GM03348 (cell line): Measurements from ENCODE around the gene TUG1.

Source experiments
- DNase-seq: peaks from one replicate; pipeline ENCODE4 v3.0.0; 2012; ENCODE audit warnings: low spot score

TUG1 gene

GRCh38 chr22:30947816-30948454 is 21.1 kb upstream of the TUG1 start:
- peak; percentile 67 for DNase-seq

GRCh38 chr22:30948930-30949342 is 20.1 kb upstream of the TUG1 start:
- peak; percentile 27 for DNase-seq

GRCh38 chr22:30949934-30950660 is 19.0 kb upstream of the TUG1 start:
- DNase-seq, result no peak

GRCh38 chr22:30953206-30953605 is 15.9 kb upstream of the TUG1 start:
- DNase-seq, result no peak

GRCh38 chr22:30955153-30955552 is 13.9 kb upstream of the TUG1 start:
- no peak for DNase-seq

- no peak for DNase-seq
Measured at GRCh38 chr22:30964858-30965257, 4.2 kb upstream of the TUG1 start.

GRCh38 chr22:30968015-30968923 is 796 bp upstream of the TUG1 start, which contains the start of gene MORC2:
TSS of gene MORC2 (minus strand) at chr22:30968774. CDS start at chr22:30967889, 885 bp downstream.
- peak; percentile 71 for DNase-seq

- DNase-seq, result peak; percentile 76
Measured at GRCh38 chr22:30969532-30970355, 679 bp downstream of the TUG1 start.

GRCh38 chr22:30970356-30970746 is 1.3 kb downstream of the TUG1 start:
- DNase-seq, result no peak

GRCh38 chr22:30978304-30978962 is 9.4 kb downstream of the TUG1 start:
- no peak for DNase-seq

- DNase-seq, result no peak
Measured at GRCh38 chr22:30979932-30980331, 10.9 kb downstream of the TUG1 start.

GRCh38 chr22:30982512-30982911 is 13.4 kb downstream of the TUG1 start:
- DNase-seq, result no peak

- no peak for DNase-seq
Measured at GRCh38 chr22:30984317-30984716, 15.3 kb downstream of the TUG1 start.

- no peak for DNase-seq
Measured at GRCh38 chr22:30985561-30986208, 16.6 kb downstream of the TUG1 start.

GRCh38 chr22:30989474-30989873 is 20.4 kb downstream of the TUG1 start:
- no peak for DNase-seq

- DNase-seq, result no peak
Measured at GRCh38 chr22:30990690-30991089, 21.6 kb downstream of the TUG1 start.

- DNase-seq, result no peak
Measured at GRCh38 chr22:30992565-30992964, 23.5 kb downstream of the TUG1 start.

GRCh38 chr22:30994960-30995359 is 25.9 kb downstream of the TUG1 start:
- DNase-seq, result no peak

GRCh38 chr22:30996462-30996861 is 27.4 kb downstream of the TUG1 start:
- DNase-seq, result no peak

GRCh38 chr22:30998329-30998728 is 29.3 kb downstream of the TUG1 start:
- no peak for DNase-seq
